Hair follicle dermal papilla cell (primary cell): Measurements from ENCODE around the gene TNK2. TPM values are rescaled to one million over a fixed set of nuclear protein-coding genes. Genes with fewer than 3 reads are reported as not detected.

Source experiments
- small RNA-seq: library from RNA; depleted of rRNA; stranded (forward); fragments of <200 nt; gene quantifications from one replicate; pipeline ENCODE3, GENCODE V24; 2012
- total RNA-seq: library from RNA; depleted of rRNA; stranded (reverse); fragments of >200 nt; gene quantifications from 2 replicates; pipeline ENCODE4 v1.2.3, GENCODE V29; 2012

TNK2 gene
- 16.2 and 23.7 TPM in 2 replicates for total RNA-seq

DNA sequence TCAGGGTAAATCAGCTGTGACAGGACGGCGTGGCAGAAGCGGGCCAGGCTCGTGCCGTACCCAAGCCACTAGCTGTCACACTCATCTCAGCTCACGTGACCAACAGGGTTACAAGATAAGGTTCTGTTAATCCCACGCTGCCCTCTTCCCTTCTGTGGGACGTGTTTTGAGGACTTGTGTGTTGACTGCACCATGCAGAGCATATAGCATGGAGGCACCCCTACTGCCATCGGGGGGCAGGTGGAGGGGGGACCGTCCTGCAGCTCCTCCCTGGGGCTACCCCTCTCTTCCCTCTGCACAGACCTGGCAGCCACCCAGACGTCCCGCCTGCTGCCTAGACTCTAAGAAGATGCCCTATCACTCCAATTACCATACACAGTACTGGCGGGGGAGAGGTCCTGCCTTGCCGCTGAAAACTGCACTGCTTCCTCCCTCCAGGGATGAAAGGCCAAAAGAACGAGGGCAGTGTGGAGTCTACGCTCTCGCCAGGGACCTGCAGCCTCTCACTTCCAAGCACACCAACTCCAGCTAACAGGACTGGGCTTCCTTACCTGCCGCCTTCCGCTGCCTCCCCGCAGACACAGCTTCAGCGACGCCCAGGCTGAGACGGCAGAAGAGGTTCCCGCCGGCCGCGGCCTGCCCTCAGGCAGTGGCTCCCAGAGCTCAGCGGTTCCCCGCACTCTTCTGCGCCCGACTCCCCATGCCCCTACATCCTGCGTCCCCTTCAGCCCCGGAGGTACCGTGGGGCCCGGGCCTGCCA lies at the start of gene TNK2:
Gene TNK2, minus strand, starts transcription at position 618 of the 760 bp plus-strand sequence. CDS start 19,963 bp downstream, outside the sequence.

Small RNA genes within 50 kb of the gene (small RNA-seq; reads per million reads assigned to genes)
- gene MIR6829 (not detected), gene RNU2-11P (not detected)

Other genes starting within 250 kb of the TNK2 start
- gene MUC20, start 187.6 kb downstream of the TNK2 start, total RNA-seq, result 0.49 and 0.65 TPM in 2 replicates
- not detected in 2 replicates for gene MUC4, start 96.6 kb downstream of the TNK2 start, total RNA-seq
- gene TFRC, start 173.5 kb upstream of the TNK2 start, total RNA-seq, result 84.5 and 94.8 TPM in 2 replicates